HL-60 (cell line): ENCODE results near the gene KRTAP10-7.

Experiments
- DNase-seq, 2 experiments: peaks; one replicate each; pipeline ENCODE4 v3.0.0-alpha.2; 2010 to 2020; ENCODE audit warnings: low read depth in 1 of 2, low spot score in 1 of 2
- H3K27ac ChIP-seq: fragments of 250-450 bp; sonication (Bioruptor Pico); replicated peaks from 2 replicates; pipeline ENCODE4 v1.5.1; 2020; ENCODE audit warnings: mild to moderate bottlenecking, moderate library complexity
- H3K27me3 ChIP-seq: fragments of 250-450 bp; sonication (Bioruptor Pico); 2 replicates; pipeline ENCODE4 v1.5.1; 2021; ENCODE audit warnings: mild to moderate bottlenecking, moderate library complexity; ENCODE audit not compliant: insufficient read depth, poor library complexity, severe bottlenecking
- H3K4me3 ChIP-seq: replicated peaks from 2 replicates; pipeline ENCODE4 v1.5.1; 2011; ENCODE audit warnings: mild to moderate bottlenecking, control low read depth, low read length; ENCODE audit not compliant: insufficient read depth
- GABPA ChIP-seq: IDR thresholded peaks from 2 replicates; pipeline ENCODE4 v1.6.1; 2012; ENCODE audit warnings: low read depth
- POLR2AphosphoS5 ChIP-seq: IDR thresholded peaks from 2 replicates; pipeline ENCODE4 v1.6.1; 2012; ENCODE audit warnings: low read depth
- REST ChIP-seq: IDR thresholded peaks from 2 replicates; pipeline ENCODE4 v1.6.1; 2012; ENCODE audit warnings: low read depth; ENCODE audit not compliant: insufficient replicate concordance
- SPI1 ChIP-seq: IDR thresholded peaks from 2 replicates; pipeline ENCODE4 v1.6.1; 2012; ENCODE audit warnings: low read depth, mild to moderate bottlenecking, borderline replicate concordance
- TF ChIP-seq, protein P1 (sequence below): IDR thresholded peaks from one replicate; pipeline ENCODE4 v1.5.1; 2011; ENCODE audit warnings: low read length, control low read depth, inconsistent platforms; ENCODE audit not compliant: insufficient read depth

The KRTAP10-7 gene

GRCh38 chr21:44552681-44553080 lies 47.7 kb upstream of the KRTAP10-7 start:
- Histone ChIP-seq H3K27me3 (peaks cover 22% of the 10 kb centered on the region), H3K4me3 (no peak overlapping the region), H3K27ac (no peak overlapping the region)
- TF ChIP-seq, protein P1, sequence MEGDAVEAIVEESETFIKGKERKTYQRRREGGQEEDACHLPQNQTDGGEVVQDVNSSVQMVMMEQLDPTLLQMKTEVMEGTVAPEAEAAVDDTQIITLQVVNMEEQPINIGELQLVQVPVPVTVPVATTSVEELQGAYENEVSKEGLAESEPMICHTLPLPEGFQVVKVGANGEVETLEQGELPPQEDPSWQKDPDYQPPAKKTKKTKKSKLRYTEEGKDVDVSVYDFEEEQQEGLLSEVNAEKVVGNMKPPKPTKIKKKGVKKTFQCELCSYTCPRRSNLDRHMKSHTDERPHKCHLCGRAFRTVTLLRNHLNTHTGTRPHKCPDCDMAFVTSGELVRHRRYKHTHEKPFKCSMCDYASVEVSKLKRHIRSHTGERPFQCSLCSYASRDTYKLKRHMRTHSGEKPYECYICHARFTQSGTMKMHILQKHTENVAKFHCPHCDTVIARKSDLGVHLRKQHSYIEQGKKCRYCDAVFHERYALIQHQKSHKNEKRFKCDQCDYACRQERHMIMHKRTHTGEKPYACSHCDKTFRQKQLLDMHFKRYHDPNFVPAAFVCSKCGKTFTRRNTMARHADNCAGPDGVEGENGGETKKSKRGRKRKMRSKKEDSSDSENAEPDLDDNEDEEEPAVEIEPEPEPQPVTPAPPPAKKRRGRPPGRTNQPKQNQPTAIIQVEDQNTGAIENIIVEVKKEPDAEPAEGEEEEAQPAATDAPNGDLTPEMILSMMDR, result no peak
- no peak for TF ChIP-seq SPI1
- no peak for TF ChIP-seq REST
- TF ChIP-seq GABPA, result no peak
- no peak for TF ChIP-seq POLR2AphosphoS5
- no peak for DNase-seq

DNA sequence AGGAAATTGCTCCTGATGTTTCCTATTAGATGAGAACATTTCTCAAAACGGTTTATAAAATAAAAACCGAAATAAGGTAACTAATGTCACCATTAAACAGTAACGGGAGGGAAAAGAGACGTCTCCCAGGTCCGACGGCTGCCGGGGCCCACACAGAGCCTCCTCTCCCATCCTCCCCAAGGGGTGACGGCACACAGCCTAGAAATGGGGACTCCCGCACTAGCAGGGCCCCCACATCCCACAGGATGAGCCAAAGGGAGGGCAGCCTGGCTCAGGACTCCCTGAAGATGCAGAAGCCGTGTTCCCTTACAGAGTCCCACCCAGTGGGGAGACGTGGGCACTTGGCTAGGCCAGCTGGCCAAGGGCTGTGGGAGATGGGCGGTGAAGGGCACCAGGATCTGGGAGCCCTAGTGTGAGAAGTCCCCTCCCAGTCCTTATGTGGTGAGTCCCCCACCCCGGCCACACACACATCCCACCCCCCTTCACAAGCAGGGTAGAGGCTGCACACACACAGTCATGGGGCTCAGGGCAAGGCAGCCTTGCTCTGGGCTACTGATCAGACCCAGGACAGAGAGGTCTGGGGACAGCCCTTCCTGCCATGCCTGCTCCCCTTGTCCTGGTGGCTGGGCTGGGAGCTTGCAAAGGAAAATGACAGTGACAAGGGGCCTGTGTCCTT lies 45.1 kb upstream of the KRTAP10-7 start:
- peaks cover 22% of the 10 kb centered on the region for H3K27me3 ChIP-seq
- H3K4me3 ChIP-seq, result no peak overlapping the region
- DNase-seq, result no peak
- no peak overlapping the region for H3K27ac ChIP-seq
- TF ChIP-seq SPI1, result no peak
- TF ChIP-seq, protein P1, result no peak
- TF ChIP-seq REST, result no peak
- TF ChIP-seq GABPA, result no peak
- TF ChIP-seq POLR2AphosphoS5, result no peak

DNA sequence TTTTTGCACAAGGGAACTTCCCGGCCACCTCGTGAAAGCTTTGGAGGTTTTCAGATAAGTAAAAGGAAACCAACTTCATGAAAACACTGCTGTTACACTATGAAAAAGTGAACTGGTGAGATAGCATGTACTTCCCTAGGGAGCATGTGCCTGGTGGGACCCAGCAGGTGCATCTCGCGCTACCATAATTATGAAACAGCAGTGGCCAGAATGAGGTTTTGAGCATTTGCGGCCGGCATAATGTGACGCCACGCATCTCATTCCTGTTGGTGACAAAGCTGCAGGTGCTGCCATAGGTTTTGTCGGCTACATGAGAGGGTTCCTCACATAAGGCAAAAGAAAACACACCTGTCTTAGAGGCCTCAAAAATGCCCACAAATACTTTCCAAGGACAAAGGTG lies 43.5 kb upstream of the KRTAP10-7 start:
- TF ChIP-seq GABPA (no peak), REST (no peak), SPI1 (no peak), POLR2AphosphoS5 (no peak)
- TF ChIP-seq, protein P1, result no peak
- DNase-seq, result no peak
- Histone ChIP-seq H3K4me3 (no peak overlapping the region), H3K27ac (no peak overlapping the region), H3K27me3 (peaks cover 23% of the 10 kb centered on the region)
